ENCODE data around the gene TRAF1. TPM values are rescaled to one million over a fixed set of nuclear protein-coding genes. Genes with fewer than 3 reads are reported as not detected.

The TRAF1 gene
- total RNA-seq, 2 experiments from 2014 or later, result 61.9 to 64.3 TPM

DNA sequence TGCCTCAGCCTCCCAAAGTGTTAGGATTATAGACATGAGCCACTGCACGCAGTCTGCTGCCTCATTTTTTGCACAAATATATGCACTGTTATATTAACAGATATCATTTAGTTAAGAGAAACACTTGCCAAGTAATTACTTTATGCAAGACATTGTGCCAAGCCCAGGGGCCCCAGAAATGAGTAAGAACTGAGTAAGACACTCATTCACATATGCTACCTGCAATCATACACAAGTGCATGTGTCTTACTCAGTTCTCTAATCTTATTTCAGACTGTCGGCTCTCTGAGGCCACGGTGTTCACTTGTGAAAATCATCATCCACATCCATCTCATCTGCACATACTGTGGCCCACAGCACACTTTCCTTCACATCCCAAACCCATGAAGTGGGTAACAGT is 16.0 kb downstream of the TRAF1 start:
- Mint-ChIP-seq H3K4me1 (peaks cover 81% of the 10 kb centered on the region), H3K9me3 (no peaks in the 10 kb centered on the region), H3K4me3 (no peak overlapping the region), H3K36me3 (ENCODE audit: low read depth) (peaks cover 89% of the 10 kb centered on the region), H3K27ac (peak overlapping the region; percentile 75), H3K27me3 (no peaks in the 10 kb centered on the region)
- no peak for DNase-seq
- CTCF ChIA-PET, result interaction anchor here (0.6 to 1.7 kb wide), 4 partner anchors 13 to 29 kb away, joined by 3 to 5 read pairs (median 4); no protein-coding TSS in a partner anchor
- POLR2A ChIA-PET, result no interaction called here

DNA sequence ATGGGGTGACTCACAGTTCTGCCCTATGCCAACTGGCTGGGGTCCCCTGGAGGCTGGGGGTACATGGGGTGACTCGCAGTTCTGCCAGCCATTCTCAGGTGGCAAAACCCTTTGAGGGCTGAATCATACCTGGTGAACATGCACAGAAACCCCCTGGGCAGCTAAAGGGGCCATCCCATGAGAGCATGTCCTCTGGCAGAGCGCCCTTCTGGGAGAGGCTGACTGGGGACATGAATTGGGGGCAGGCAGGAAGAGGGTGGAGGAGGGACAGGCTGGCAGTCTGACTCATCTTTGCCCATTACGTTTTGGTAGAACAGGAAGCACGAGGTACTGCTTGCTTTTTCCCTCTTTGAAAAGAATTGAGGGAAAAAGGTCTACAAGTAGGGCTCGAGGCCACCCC is 16.7 kb downstream of the TRAF1 start:
- CTCF ChIA-PET, result interaction anchor here (1.6 to 2.6 kb wide), 2 partner anchors 12 to 14 kb away, joined by 5 to 7 read pairs; no protein-coding TSS in a partner anchor
- peaks cover 86% of the 10 kb centered on the region for H3K4me1 Mint-ChIP-seq
- H3K27me3 Mint-ChIP-seq, result no peaks in the 10 kb centered on the region
- POLR2A ChIA-PET, result no interaction called here
- no peak for DNase-seq
- no peak overlapping the region for H3K4me3 Mint-ChIP-seq
- no peaks in the 10 kb centered on the region for H3K9me3 Mint-ChIP-seq
- peaks cover 92% of the 10 kb centered on the region for H3K36me3 Mint-ChIP-seq (ENCODE audit: low read depth)
- peak overlapping the region; percentile 75 for H3K27ac Mint-ChIP-seq

DNA sequence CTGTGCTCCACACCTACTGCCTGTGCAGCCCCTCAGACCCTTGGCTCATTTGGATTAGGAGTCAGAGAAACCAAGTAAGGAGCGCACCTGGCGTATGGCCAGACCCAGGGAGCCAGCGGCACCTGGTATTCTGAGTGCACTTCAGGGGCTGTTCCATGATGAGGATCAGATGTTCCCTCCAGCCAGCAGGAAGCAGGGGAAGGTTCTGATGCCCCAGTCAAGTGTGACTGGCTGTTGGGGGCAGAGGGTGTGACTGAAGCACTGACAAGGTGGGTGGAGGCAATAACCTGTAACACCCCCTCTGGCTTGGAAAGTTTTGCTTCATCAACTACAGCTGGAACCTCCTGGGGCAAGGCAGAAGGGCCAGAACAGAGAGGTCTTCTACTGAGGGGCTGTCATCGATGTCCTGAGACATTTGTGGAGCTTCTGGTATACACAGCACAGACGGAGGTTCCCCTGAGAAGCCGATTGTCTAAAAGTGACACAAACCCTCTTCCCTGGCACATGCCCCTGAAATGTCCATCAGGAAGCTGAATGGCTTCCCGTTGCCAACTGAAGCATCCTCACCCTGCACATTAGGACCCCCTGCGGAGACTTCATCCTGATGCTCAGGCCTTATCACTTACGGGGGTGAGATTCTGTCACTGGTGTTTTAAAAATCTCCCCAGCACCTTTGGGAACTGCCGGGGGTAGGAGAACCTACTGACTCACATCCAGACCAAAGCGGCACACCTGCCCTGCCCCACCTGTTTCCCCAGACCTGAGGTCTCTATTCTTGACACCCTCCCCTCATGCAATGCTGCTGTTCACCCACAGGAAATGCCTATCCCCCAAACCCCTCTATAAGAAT is 21.1 kb downstream of the TRAF1 start:
- DNase-seq, result no peak
- Mint-ChIP-seq H3K9me3 (no peaks in the 10 kb centered on the region), H3K4me1 (peaks cover 90% of the 10 kb centered on the region), H3K4me3 (no peak overlapping the region), H3K27ac (peak overlapping the region; percentile 87), H3K27me3 (no peaks in the 10 kb centered on the region), H3K36me3 (ENCODE audit: low read depth) (peaks cover 90% of the 10 kb centered on the region)
- POLR2A ChIA-PET, result no interaction called here
- CTCF ChIA-PET, result interaction anchor here (1.2 to 2.1 kb wide), 5 partner anchors 12 to 16 kb away, joined by 3 to 8 read pairs (median 5); no protein-coding TSS in a partner anchor

DNA sequence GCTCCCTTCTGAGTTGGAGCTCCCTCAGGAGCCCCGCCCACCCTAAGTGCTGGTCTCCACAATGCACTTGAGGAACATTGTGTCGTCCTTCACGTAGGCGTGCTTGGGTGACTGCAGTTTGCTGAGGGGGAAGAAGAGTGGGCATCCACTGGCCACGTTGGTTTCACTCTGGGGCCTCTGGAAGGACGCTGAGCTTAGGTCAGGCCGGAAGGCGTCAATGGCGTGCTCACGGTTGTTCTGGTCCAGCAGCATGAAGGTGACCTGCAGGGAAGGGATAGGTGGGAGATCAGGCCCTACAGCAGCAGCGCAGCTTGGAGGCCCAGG is 21.7 kb downstream of the TRAF1 start:
- no peak overlapping the region for H3K4me3 Mint-ChIP-seq
- no peaks in the 10 kb centered on the region for H3K27me3 Mint-ChIP-seq
- CTCF ChIA-PET, result interaction anchor here (1.0 to 2.1 kb wide), 7 partner anchors 9 to 16 kb away, joined by 3 to 8 read pairs (median 5); no protein-coding TSS in a partner anchor
- H3K9me3 Mint-ChIP-seq, result no peaks in the 10 kb centered on the region
- H3K4me1 Mint-ChIP-seq, result peaks cover 90% of the 10 kb centered on the region
- no peak for DNase-seq
- POLR2A ChIA-PET, result interaction anchor here (0.9 kb wide), 1 partner anchor 11 kb away, joined by 6 read pairs; no protein-coding TSS in a partner anchor
- peaks cover 89% of the 10 kb centered on the region for H3K36me3 Mint-ChIP-seq (ENCODE audit: low read depth)
- peak overlapping the region; percentile 87 for H3K27ac Mint-ChIP-seq

DNA sequence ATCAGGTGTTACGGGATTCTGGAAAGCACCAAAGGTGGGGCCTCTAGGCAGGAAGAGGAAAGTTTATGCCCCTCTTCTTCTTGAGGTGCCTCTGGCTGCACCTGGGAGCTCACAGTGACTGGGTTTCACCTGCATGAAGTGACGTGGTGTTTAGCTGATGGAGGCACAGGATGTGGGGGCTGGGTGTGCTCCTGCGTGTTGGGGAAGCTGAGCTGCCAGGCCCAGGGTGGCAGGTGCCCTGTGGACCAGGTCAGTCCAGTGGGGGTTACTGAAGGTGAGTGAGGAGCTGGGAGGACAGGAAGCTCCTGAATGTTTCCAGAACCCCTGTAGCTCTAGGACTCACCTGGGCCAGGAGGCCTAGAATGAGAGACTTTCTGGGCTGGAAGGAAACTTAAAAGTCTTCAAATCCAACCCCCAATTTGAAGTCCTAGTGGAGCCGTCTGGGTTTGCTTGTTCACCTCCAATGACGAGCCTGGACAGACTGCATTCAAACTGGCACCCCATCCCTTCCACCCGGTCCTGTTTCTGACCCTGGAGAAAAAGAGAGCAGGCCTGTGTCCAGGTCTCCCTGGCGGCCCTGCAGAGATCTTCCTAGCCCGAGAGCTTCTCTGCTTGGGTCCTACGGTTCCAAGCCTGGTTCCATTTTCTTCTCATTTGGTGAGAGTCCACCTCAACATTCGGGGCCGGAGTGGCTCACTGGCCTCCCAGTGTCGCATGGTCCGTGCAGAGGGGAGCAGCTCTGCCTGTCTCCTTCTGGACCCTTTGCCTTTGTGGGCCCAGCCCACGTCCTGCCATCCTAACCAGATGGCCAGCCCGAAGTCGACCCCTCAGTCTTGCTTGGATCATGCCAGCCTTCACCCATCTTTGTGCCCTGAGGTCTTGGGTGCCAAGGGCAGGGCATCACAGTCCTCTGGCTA is 22.3 kb downstream of the TRAF1 start:
- ChIA-PET CTCF (interaction anchor here (1.0 to 2.1 kb wide), 8 partner anchors 9 to 17 kb away, joined by 3 to 8 read pairs (median 5); no protein-coding TSS in a partner anchor), POLR2A (interaction anchor here (0.9 kb wide), 1 partner anchor 12 kb away, joined by 6 read pairs; no protein-coding TSS in a partner anchor)
- no peaks in the 10 kb centered on the region for H3K9me3 Mint-ChIP-seq
- H3K4me1 Mint-ChIP-seq, result peaks cover 90% of the 10 kb centered on the region
- DNase-seq, result peak; percentile 68
- peaks cover 87% of the 10 kb centered on the region for H3K36me3 Mint-ChIP-seq (ENCODE audit: low read depth)
- H3K27me3 Mint-ChIP-seq, result no peaks in the 10 kb centered on the region
- H3K4me3 Mint-ChIP-seq, result no peak overlapping the region
- peak overlapping the region; percentile 87 for H3K27ac Mint-ChIP-seq

DNA sequence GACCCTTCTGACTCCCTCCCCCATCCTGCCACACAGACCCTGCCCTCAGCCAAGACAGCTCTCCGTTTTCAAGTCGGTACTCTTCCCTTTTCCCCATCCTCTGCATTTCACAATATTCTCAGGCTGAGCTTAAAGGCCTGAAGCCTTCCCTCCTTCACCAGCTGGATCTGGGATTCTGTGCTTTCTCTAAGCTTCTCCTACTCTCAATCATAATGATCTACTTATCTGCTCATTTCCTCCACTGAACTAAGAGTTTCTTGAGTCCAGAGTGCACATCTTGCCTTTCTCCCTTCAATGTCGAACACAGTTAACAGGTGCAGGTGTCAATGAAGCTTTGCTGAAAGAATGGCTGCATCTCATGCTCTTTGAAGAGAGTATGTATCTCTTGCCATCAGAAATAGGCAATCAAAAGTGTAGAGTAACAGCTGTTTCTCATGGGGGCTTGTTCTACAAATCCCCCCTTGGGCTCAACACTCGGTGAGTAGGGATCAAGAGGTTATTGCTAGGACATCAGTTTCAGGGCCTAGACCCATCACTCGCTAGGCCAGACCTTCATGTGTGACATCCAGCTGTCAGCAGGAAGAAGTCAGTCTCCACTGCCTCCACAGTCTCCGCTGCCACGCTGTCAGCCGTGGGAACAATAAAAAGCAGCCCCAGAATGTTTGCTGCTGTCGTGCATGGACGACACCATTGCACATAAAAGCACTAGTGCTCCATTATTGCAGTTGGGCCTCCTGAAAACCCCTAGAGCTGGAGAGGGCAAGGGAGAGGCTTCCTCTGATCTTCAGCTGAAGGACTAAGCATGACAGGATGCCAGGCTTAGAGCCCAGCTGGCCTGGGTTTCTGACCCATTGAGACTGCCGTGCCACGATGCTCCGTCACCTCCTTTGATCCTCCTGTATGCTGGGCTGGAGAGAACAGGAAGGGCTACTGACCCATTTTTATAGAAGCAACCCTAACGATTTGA is 23.7 kb downstream of the TRAF1 start:
- Mint-ChIP-seq H3K4me3 (no peak overlapping the region), H3K4me1 (peaks cover 94% of the 10 kb centered on the region), H3K27ac (peak overlapping the region; percentile 87), H3K27me3 (no peaks in the 10 kb centered on the region), H3K9me3 (no peaks in the 10 kb centered on the region), H3K36me3 (ENCODE audit: low read depth) (peaks cover 84% of the 10 kb centered on the region)
- ChIA-PET POLR2A (no interaction called here), CTCF (interaction anchor here (1.0 to 2.1 kb wide), 4 partner anchors 14 to 28 kb away, joined by 3 to 8 read pairs (median 7); no protein-coding TSS in a partner anchor)
- DNase-seq, result no peak

DNA sequence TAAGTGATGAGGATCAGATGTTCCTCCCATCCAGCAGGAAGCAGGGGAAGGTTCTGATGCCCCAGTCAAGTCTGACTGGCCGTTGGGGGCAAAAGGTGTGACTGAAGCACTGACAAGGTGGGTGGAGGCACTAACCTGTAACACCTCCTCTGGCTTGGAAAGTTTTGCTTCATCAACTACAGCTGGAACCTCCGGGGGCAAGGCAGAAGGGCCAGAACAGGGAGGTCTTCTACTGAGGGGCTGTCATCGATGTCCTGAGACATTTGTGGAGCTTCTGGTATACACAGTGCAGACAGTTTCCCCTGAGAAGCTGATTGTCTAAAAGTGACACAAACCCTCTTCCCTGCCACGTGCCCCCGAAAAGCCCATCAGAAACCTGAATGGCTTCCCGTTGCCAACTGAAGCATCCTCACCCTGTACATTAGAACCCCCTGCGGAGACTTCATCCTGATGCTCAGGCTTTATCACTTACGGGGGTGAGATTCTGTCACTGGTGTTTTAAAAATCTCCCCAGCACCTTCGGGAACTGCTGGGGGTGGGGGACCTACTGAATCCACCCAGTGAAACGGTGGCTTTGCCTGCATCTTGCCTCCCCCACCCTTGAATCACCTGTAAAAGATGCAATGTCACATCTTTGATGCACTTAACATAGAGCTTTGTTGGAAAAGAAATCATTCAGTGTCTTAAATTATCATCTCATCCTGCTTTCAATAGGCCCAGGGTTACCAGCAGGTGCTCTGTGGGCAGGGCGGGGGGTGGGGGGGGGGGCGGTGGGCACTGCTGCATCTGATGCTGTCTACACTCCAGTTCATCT is 24.6 kb downstream of the TRAF1 start:
- Mint-ChIP-seq H3K36me3 (ENCODE audit: low read depth) (peaks cover 80% of the 10 kb centered on the region), H3K4me3 (no peak overlapping the region), H3K4me1 (peaks cover 92% of the 10 kb centered on the region), H3K9me3 (no peaks in the 10 kb centered on the region), H3K27me3 (no peaks in the 10 kb centered on the region), H3K27ac (peak overlapping the region; percentile 87)
- ChIA-PET CTCF (interaction anchor here (1.0 to 1.5 kb wide), 2 partner anchors 15 to 29 kb away, joined by 3 to 8 read pairs; no protein-coding TSS in a partner anchor), POLR2A (no interaction called here)
- no peak for DNase-seq

DNA sequence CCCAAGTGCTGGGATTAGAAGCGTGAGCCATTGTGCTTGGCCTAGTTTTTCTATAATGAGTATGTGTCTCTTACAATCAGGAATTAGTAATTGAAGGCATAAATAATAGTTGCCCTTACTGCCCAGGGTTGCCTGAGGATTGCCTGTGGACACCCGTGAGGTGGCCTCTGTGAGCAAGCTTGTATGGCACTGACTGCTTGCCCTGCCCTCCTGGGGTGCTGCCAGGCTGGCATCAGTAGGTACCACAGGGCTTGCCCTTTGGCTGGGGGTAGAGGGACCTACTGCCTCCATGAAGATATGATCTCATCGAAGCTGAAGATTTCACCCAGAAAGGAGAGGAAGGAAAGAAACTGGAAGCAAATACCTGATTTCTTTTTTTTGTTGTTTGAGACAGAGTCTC is 25.8 kb downstream of the TRAF1 start:
- Mint-ChIP-seq H3K4me1 (peaks cover 91% of the 10 kb centered on the region), H3K9me3 (no peaks in the 10 kb centered on the region), H3K36me3 (ENCODE audit: low read depth) (peaks cover 73% of the 10 kb centered on the region), H3K27ac (peak overlapping the region; percentile 76), H3K4me3 (no peak overlapping the region), H3K27me3 (no peaks in the 10 kb centered on the region)
- DNase-seq, result no peak
- ChIA-PET POLR2A (no interaction called here), CTCF (interaction anchor here (0.7 to 1.9 kb wide), 3 partner anchors 13 to 19 kb away, joined by 3 to 5 read pairs (median 5); no protein-coding TSS in a partner anchor)

DNA sequence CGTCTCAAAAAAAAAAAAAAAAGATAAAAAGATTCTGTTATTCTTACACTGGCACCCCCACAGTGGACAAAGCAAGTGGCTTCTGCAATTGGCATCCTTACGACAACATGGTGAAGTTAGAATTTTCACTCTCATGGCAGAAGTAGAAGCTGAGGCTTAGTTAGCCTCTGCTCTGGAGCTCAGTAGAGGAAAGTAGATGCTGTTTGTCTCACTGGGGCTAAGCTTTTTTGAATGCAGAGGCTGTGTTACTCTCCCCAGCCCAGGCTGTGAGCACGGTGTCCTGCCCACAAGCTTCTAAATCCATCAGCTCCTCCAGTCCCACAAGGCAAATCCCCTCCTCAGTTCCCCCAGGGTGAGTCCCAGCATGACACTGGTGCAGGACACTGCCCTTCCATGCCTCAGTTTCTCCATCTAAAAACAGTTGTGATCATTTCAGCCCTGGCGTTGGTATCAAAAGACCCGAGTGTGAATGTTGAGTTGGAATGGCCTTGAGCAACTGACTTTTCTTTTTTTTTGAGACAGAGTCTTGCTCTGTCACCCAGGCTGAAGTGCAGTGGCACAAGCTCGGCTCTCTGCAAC is 27.0 kb downstream of the TRAF1 start:
- POLR2A ChIA-PET, result interaction anchor here (0.6 to 1.2 kb wide), 4 partner anchors 9 to 233 kb away, joined by 3 to 6 read pairs (median 3); no protein-coding TSS in a partner anchor
- Mint-ChIP-seq H3K4me1 (peaks cover 90% of the 10 kb centered on the region), H3K27me3 (no peaks in the 10 kb centered on the region), H3K4me3 (no peak overlapping the region), H3K9me3 (no peaks in the 10 kb centered on the region), H3K27ac (peak overlapping the region; percentile 76), H3K36me3 (ENCODE audit: low read depth) (peaks cover 60% of the 10 kb centered on the region)
- CTCF ChIA-PET, result interaction anchor here (0.6 to 1.9 kb wide), 8 partner anchors 10 to 109 kb away, joined by 3 to 5 read pairs (median 4); no protein-coding TSS in a partner anchor
- no peak for DNase-seq

DNA sequence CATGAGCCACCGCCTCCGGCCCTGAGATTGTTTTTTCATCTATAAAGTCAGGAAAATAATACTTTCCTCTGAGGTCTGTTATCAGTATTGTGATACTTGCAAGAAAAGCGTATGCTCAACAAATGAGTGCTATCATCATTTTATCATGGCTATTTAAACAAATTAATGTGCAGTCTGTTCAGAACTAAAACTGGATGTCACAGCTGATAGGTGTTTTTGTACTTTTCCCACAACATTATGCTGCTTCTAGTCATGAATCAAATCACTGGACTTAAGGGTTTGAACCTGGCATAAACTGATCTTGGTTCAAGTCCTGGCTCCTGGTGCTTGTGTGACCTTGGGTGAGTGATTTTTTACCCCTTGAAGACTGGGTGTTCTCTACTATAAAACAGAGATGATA is 28.2 kb downstream of the TRAF1 start:
- no peak for DNase-seq
- Mint-ChIP-seq H3K27me3 (no peaks in the 10 kb centered on the region), H3K27ac (peak overlapping the region; percentile 77), H3K36me3 (ENCODE audit: low read depth) (peaks cover 52% of the 10 kb centered on the region), H3K4me1 (peaks cover 86% of the 10 kb centered on the region), H3K4me3 (no peak overlapping the region), H3K9me3 (no peaks in the 10 kb centered on the region)
- ChIA-PET CTCF (no interaction called here), POLR2A (no interaction called here)

DNA sequence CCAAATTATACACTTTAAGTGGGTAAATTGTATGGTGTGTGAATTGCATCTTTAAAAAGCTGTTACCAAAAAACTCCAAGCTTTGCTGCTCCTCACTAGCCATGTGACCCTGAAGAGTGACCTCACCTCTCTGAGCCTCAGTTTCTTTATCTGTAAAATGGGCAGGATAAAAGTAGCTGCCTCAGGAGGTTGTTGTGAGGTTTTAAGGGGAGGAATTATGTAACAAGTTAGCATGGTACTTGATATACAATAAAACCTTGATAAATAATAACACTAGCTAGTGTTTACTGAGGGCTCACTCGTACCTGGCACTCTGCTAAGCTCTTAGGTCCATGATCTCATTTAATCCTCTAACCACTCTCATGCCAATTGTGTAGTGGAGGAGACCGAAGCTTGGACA is 30.6 kb downstream of the TRAF1 start:
- ChIA-PET POLR2A (interaction anchor here (0.6 to 0.9 kb wide), 4 partner anchors 23 to 39 kb away, joined by 3 to 9 read pairs (median 6); no protein-coding TSS in a partner anchor), CTCF (interaction anchor here (1.0 to 1.4 kb wide), 4 partner anchors 15 to 199 kb away, joined by 3 to 4 read pairs (median 4); no protein-coding TSS in a partner anchor)
- no peaks in the 10 kb centered on the region for H3K9me3 Mint-ChIP-seq
- no peaks in the 10 kb centered on the region for H3K27me3 Mint-ChIP-seq
- DNase-seq, result no peak
- H3K36me3 Mint-ChIP-seq (ENCODE audit: low read depth), result peaks cover 33% of the 10 kb centered on the region
- H3K4me3 Mint-ChIP-seq, result no peak overlapping the region
- H3K27ac Mint-ChIP-seq, result peak overlapping the region; percentile 78
- H3K4me1 Mint-ChIP-seq, result peaks cover 88% of the 10 kb centered on the region
